ENCODE measurements around the gene CD38. TPM values are rescaled to one million over a fixed set of nuclear protein-coding genes. Genes with fewer than 3 reads are reported as not detected.

Gene CD38
- polyA plus RNA-seq, 1 donor from 2014 or later: 0.21 TPM

- no peak overlapping the region for H3K4me3 ChIP-seq (ENCODE audit: low read length)
- no peak for TF ChIP-seq POLR2AphosphoS5 (IDR thresholded peaks at IDR 0.05)
- TF ChIP-seq SMC3 (conservative IDR thresholded peaks at IDR 0.05; ENCODE audit: poor library complexity): no peak
- no peak for TF ChIP-seq TAF1 (IDR thresholded peaks at IDR 0.05; ENCODE audit: low read depth)
- no peak for TF ChIP-seq EZH2 (IDR thresholded peaks at IDR 0.05; ENCODE audit: borderline replicate concordance, insufficient read depth, low read length, poor library complexity, severe bottlenecking)
- TF ChIP-seq CTCF (IDR thresholded peaks at IDR 0.05; ENCODE audit: poor library complexity, severe bottlenecking): no peak
- no peak for TF ChIP-seq EP300 (conservative IDR thresholded peaks at IDR 0.05; ENCODE audit: poor library complexity, severe bottlenecking)
- TF ChIP-seq RAD21 (conservative IDR thresholded peaks at IDR 0.05): no peak
- TF ChIP-seq REST (IDR thresholded peaks at IDR 0.05; ENCODE audit: borderline replicate concordance): no peak
- no peak for TF ChIP-seq MXI1 (conservative IDR thresholded peaks at IDR 0.05; ENCODE audit: poor library complexity, severe bottlenecking)
- no peak overlapping the region for H3K9ac ChIP-seq (ENCODE audit: low read length)
- H3K36me3 ChIP-seq (ENCODE audit: insufficient read depth, low read length): no peaks in the 10 kb centered on the region
- no peaks in the 10 kb centered on the region for H3K27me3 ChIP-seq (ENCODE audit: insufficient read depth, low read depth, low read length)
- H3F3A ChIP-seq (ENCODE audit: insufficient read depth, low read length, poor library complexity, severe bottlenecking): no peaks in the 10 kb centered on the region
- no peaks in the 10 kb centered on the region for H3K9me3 ChIP-seq (ENCODE audit: low read length)
- no peaks in the 10 kb centered on the region for H3K9me2 ChIP-seq (ENCODE audit: insufficient read depth, low read length)
- no peaks in the 10 kb centered on the region for H3K79me2 ChIP-seq (replicated peaks; ENCODE audit: insufficient read depth, low read length)
- no peaks in the 10 kb centered on the region for H4K20me1 ChIP-seq (ENCODE audit: insufficient read depth)
- no peak overlapping the region for H2AFZ ChIP-seq (ENCODE audit: low read depth, low read length)
- no peak overlapping the region for H3K4me2 ChIP-seq (ENCODE audit: low read length)
- no peak overlapping the region for H3K27ac ChIP-seq (ENCODE audit: low read length)
These were observed 31.3 kb downstream of the CD38 start for GRCh38 chr4:15809466-15809865.

GRCh38 chr4:15811703-15812337 is 33.7 kb downstream of the CD38 start:
- no peak overlapping the region for H3K9ac ChIP-seq (ENCODE audit: low read length)
- H2AFZ ChIP-seq (ENCODE audit: low read depth, low read length): no peak overlapping the region
- no peak overlapping the region for H3K4me2 ChIP-seq (ENCODE audit: low read length)
- TF ChIP-seq MXI1 (conservative IDR thresholded peaks at IDR 0.05; ENCODE audit: poor library complexity, severe bottlenecking): no peak
- no peak for TF ChIP-seq CTCF (IDR thresholded peaks at IDR 0.05; ENCODE audit: poor library complexity, severe bottlenecking)
- TF ChIP-seq SMC3 (conservative IDR thresholded peaks at IDR 0.05; ENCODE audit: poor library complexity): no peak
- no peak for TF ChIP-seq TAF1 (IDR thresholded peaks at IDR 0.05; ENCODE audit: low read depth)
- no peak for TF ChIP-seq POLR2AphosphoS5 (IDR thresholded peaks at IDR 0.05)
- no peak for TF ChIP-seq EP300 (conservative IDR thresholded peaks at IDR 0.05; ENCODE audit: poor library complexity, severe bottlenecking)
- TF ChIP-seq RAD21 (conservative IDR thresholded peaks at IDR 0.05): no peak
- no peak for TF ChIP-seq REST (IDR thresholded peaks at IDR 0.05; ENCODE audit: borderline replicate concordance)
- no peak for TF ChIP-seq EZH2 (IDR thresholded peaks at IDR 0.05; ENCODE audit: borderline replicate concordance, insufficient read depth, low read length, poor library complexity, severe bottlenecking)
- H3K4me3 ChIP-seq (ENCODE audit: low read length): no peak overlapping the region
- H3K9me2 ChIP-seq (ENCODE audit: insufficient read depth, low read length): no peaks in the 10 kb centered on the region
- no peaks in the 10 kb centered on the region for H4K20me1 ChIP-seq (ENCODE audit: insufficient read depth)
- H3K27me3 ChIP-seq (ENCODE audit: insufficient read depth, low read depth, low read length): no peaks in the 10 kb centered on the region
- no peaks in the 10 kb centered on the region for H3K36me3 ChIP-seq (ENCODE audit: insufficient read depth, low read length)
- no peak overlapping the region for H3K27ac ChIP-seq (ENCODE audit: low read length)
- no peaks in the 10 kb centered on the region for H3K79me2 ChIP-seq (replicated peaks; ENCODE audit: insufficient read depth, low read length)
- H3K9me3 ChIP-seq (ENCODE audit: low read length): no peaks in the 10 kb centered on the region
- H3F3A ChIP-seq (ENCODE audit: insufficient read depth, low read length, poor library complexity, severe bottlenecking): no peaks in the 10 kb centered on the region

Data from neural cell (in vitro differentiated cells).